Urinary bladder (tissue), 4 donors: ENCODE measurements around the gene USP15. TPM values are rescaled to one million over a fixed set of nuclear protein-coding genes. Genes with fewer than 3 reads are reported as not detected.

Source experiments
- DNase-seq: peaks from one replicate; pipeline ENCODE4 v3.0.0-alpha.2; 2015; ENCODE audit errors: extremely low spot score
- H3K27ac ChIP-seq: one replicate; pipeline ENCODE4 v1.5.1; 2013; ENCODE audit warnings: low read depth, mild to moderate bottlenecking, moderate library complexity
- H3K36me3 ChIP-seq: one replicate; pipeline ENCODE4 v1.6.1; 2013; ENCODE audit warnings: mild to moderate bottlenecking, moderate library complexity; ENCODE audit not compliant: insufficient read depth
- H3K4me1 ChIP-seq: one replicate; pipeline ENCODE4 v1.6.1; 2013; ENCODE audit warnings: mild to moderate bottlenecking, moderate library complexity; ENCODE audit not compliant: insufficient read depth
- H3K4me3 ChIP-seq: one replicate; pipeline ENCODE4 v1.5.1; 2013; ENCODE audit warnings: low read depth, low read length
- WGBS: extraction: QIAGEN DNeasy Blood & Tissue Kit; methylation state at CpG from one replicate; pipeline ENCODE4 v1.1.7; 2013; 5-methylcytosine and 5-hydroxymethylcytosine counted together
- polyA plus RNA-seq: library from polyadenylated mRNA; stranded (reverse); fragments of 200-250 nt; gene quantifications from one replicate; pipeline ENCODE4 v1.2.3, GENCODE V29; 2013
- total RNA-seq: library from RNA; depleted of rRNA; stranded (reverse); fragments of >200 nt; gene quantifications from one replicate; pipeline ENCODE4 v1.2.3, GENCODE V29; 2014
- donor health status: healthy with polysubstance abuse.
- donor health status: healthy.

The USP15 gene
- total and polyA plus RNA-seq, 2 donors = 31.9 to 135 TPM

DNA sequence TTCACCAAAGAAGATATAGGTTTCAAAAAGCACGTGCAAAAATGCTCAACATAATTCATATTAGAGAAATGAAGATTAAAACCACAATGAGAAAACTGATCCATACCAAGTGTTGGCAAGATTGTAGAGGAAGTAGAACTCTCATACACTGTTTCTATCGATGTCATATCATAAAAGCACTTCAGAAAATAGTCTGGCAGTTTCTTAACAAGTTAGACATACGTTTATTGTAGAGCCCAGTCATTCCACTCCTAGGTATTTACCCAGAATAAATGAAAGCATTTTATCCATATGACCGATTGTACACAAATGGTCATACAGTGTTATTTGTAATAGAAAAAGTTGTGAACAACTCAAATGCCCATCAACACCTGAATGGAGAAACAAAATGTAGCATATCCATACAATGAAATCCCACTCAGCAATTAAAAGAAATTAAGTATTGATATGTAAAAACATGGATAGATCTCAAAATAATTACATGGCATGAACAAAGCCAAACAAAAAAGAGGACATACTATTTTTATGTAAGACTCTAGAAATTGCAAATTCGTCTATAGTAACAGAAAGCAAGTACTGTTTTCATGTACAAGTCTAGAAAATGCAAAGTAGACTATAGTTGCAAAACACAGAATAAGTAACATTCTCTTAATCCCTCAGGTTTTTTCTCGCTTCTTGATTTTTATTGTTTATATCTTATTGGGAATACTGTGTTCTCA lies 41.0 kb downstream of the USP15 start:
- Histone ChIP-seq H3K4me1 (no peaks in the 10 kb centered on the region), H3K27ac (no peak overlapping the region), H3K4me3 (no peak overlapping the region), H3K36me3 (peaks cover 6% of the 10 kb centered on the region)
- WGBS = 83% methylated on average over 6 of the region's 6 CpGs
- no peak for DNase-seq

GRCh38 chr12:62301799-62302133 lies 41.6 kb downstream of the USP15 start:
- no peak overlapping the region for H3K27ac ChIP-seq
- DNase-seq = no peak
- no peak overlapping the region for H3K4me3 ChIP-seq
- H3K36me3 ChIP-seq = peaks cover 6% of the 10 kb centered on the region
- WGBS = 97% methylated on average over 1 of the region's 1 CpG
- no peaks in the 10 kb centered on the region for H3K4me1 ChIP-seq

- H3K27ac ChIP-seq = no peak overlapping the region
- WGBS = 98% methylated on average over 3 of the region's 3 CpGs
- peaks cover 8% of the 10 kb centered on the region for H3K36me3 ChIP-seq
- no peaks in the 10 kb centered on the region for H3K4me1 ChIP-seq
- DNase-seq = no peak
- no peak overlapping the region for H3K4me3 ChIP-seq
Measured at GRCh38 chr12:62304560-62304959, 44.4 kb downstream of the USP15 start.

GRCh38 chr12:62305778-62306177 lies 45.6 kb downstream of the USP15 start:
- peaks cover 8% of the 10 kb centered on the region for H3K36me3 ChIP-seq
- DNase-seq = no peak
- no peaks in the 10 kb centered on the region for H3K4me1 ChIP-seq
- 98% methylated on average over 8 of the region's 8 CpGs for WGBS
- H3K4me3 ChIP-seq = no peak overlapping the region
- H3K27ac ChIP-seq = no peak overlapping the region

DNA sequence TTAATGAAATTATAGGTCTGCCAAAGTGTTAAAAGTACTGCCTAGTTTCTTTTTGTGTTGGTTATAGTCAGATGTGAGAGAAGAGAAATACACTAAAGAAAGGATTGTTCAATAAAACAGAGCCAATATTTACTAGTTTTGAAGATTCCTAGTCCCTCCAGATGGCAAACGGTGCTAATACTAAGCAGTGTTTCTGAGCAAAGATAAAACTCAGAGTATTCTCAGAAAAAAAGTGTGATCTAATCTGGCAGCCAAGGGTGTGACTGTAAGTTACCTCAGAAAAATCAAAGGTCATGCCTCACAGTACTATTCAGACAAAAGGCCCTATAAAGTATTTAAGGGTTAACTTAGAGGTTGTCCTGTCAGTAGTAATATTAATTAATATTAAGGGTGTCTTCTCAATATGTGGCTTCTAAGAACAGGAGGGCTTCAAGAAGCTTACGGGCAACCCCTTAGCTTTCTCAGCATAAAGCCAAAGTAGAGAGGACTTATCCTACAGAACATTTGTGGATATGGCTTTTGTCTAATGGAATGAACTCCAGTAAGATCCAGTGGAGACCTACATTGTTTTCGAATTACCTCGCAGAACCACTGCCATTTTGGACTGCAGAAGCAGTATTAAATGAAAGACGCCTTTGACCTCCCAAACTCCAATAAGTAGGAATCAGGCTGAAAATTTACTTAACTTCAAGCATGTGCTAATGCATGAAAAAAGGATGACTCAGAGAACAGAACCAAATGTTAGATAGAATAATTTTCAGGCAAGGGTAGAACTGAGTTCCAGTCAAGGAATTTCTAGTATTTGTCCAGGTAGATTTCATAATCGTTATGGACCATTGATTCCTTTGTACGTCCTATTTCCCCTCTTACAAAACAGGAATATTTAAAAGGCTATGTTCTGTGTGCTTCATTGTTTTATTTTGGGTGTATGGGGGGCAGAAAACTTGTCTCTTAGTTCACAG lies 46.6 kb downstream of the USP15 start:
- no peak overlapping the region for H3K27ac ChIP-seq
- no peak for DNase-seq
- no peaks in the 10 kb centered on the region for H3K4me1 ChIP-seq
- H3K4me3 ChIP-seq = no peak overlapping the region
- WGBS = 98% methylated on average over 7 of the region's 7 CpGs
- peaks cover 8% of the 10 kb centered on the region for H3K36me3 ChIP-seq

- 98% methylated on average over 3 of the region's 3 CpGs for WGBS
- Histone ChIP-seq H3K4me3 (no peak overlapping the region), H3K36me3 (peaks cover 8% of the 10 kb centered on the region), H3K27ac (no peak overlapping the region), H3K4me1 (no peaks in the 10 kb centered on the region)
- no peak for DNase-seq
Measured at GRCh38 chr12:62308201-62308600, 48.0 kb downstream of the USP15 start.

DNA sequence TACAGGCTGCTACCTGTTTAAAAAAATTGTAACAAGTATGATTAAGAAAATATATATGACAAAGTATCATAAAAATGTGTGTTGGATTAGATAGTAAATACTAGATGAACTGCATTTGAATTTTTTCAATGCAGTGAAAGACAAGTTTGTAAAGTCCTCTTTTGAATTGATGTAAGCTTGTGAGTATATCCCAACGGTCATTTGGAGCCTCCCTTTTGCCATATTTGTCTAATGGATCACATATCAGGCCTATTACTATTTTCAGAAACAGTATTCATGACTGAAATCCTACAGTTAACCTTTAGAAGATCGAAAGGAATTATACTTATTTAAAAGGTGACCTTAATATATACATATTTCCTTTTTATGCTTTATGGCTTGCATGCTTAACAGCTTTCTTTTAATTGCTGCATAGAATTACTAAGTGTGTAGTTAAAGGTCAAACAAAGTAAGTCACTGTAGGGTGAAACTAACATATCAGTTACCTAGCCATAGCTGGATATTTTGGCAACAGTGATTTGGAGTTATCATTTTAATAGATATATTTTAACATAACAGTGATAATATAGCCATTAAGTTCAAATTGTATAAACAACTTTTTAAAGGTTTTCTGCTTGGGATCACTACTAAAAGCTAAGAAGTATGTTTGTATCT lies 53.6 kb downstream of the USP15 start:
- no peak for DNase-seq
- no peak overlapping the region for H3K4me3 ChIP-seq
- peaks cover 2% of the 10 kb centered on the region for H3K36me3 ChIP-seq
- H3K4me1 ChIP-seq = no peaks in the 10 kb centered on the region
- WGBS = 45% methylated on average over 2 of the region's 2 CpGs
- H3K27ac ChIP-seq = no peak overlapping the region

DNA sequence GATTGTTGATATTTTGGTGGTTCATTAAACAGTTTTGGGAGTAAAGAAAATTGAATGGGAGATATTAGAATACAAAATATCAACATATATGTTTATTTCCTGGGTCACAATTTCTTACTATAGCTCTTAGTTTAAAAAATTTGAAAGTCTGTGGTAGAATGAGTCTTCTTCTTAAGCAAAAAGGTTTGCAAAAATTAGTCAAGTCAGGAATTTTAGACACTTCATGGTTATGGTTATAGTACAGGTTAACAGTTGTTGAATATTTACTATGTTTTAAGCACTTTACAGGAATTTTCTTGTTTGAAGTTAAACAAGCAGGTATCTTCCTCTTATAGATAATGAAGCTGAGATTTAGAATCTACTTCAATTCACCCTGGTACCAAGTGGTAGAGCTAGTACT lies 56.8 kb downstream of the USP15 start:
- no peaks in the 10 kb centered on the region for H3K4me1 ChIP-seq
- no peak for DNase-seq
- no peak overlapping the region for H3K27ac ChIP-seq
- no peak overlapping the region for H3K4me3 ChIP-seq
- H3K36me3 ChIP-seq = peaks cover 2% of the 10 kb centered on the region

DNA sequence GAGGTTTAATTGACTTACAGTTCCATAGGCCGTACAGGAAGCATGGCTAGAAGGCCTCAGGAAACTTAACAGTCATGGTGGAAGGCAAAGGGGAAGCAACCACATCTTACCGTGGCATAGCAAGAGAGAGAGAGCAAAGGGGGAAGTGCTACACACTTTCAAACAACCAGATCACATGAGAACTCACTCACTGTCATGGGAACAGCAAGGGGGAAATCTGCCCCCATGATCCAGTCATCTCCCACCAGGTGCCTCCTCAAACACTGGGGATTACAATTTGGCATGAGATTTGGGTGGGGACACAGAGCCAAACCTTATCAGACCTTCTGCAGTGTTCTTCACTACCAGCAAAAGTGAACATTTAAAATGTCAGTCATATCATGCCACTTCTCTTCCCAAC lies 58.9 kb downstream of the USP15 start:
- H3K4me1 ChIP-seq = no peaks in the 10 kb centered on the region
- no peak overlapping the region for H3K4me3 ChIP-seq
- H3K27ac ChIP-seq = no peak overlapping the region
- no peak for DNase-seq
- H3K36me3 ChIP-seq = peaks cover 3% of the 10 kb centered on the region
- WGBS = 94% methylated on average over 2 of the region's 2 CpGs

- H3K4me3 ChIP-seq = no peak overlapping the region
- 96% methylated on average over 3 of the region's 3 CpGs for WGBS
- no peaks in the 10 kb centered on the region for H3K4me1 ChIP-seq
- no peak overlapping the region for H3K27ac ChIP-seq
- H3K36me3 ChIP-seq = peaks cover 3% of the 10 kb centered on the region
- no peak for DNase-seq
Measured at GRCh38 chr12:62320054-62320453, 59.9 kb downstream of the USP15 start.

DNA sequence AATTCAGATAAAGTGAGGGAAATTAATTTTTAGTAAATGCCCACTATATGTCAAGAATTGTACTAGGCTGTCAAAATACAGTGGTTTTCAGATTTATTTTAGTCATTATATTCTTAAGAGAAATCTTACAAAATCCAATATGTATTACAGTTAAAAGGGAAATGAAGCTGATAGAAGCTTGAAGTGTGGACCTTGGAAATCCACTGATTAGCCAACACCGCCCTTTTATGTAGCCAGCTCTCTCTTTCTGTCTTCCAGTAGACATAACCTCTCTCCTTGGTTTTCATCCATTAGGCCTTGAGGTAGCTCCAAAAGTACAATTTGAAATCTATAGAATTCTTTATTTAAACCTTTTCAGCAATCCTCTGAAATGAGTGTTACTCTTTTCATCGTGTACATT lies 63.2 kb downstream of the USP15 start:
- Histone ChIP-seq H3K4me1 (no peaks in the 10 kb centered on the region), H3K4me3 (no peak overlapping the region), H3K36me3 (peaks cover 2% of the 10 kb centered on the region), H3K27ac (no peak overlapping the region)
- 98% methylated on average over 2 of the region's 2 CpGs for WGBS
- DNase-seq = no peak

GRCh38 chr12:62328296-62328921 lies 68.2 kb downstream of the USP15 start:
- WGBS = 84% methylated on average over 1 of the region's 1 CpG
- no peaks in the 10 kb centered on the region for H3K4me1 ChIP-seq

GRCh38 chr12:62331306-62331705 lies 71.1 kb downstream of the USP15 start:
- 90% methylated on average over 1 of the region's 1 CpG for WGBS

More at GRCh38 chr12:62328296-62328921, 68.2 kb downstream of the USP15 start:
- Histone ChIP-seq H3K4me3 (no peak overlapping the region), H3K27ac (no peak overlapping the region), H3K36me3 (no peaks in the 10 kb centered on the region)
- no peak for DNase-seq

More at GRCh38 chr12:62331306-62331705, 71.1 kb downstream of the USP15 start:
- H3K36me3 ChIP-seq = no peaks in the 10 kb centered on the region
- H3K4me1 ChIP-seq = no peaks in the 10 kb centered on the region
- DNase-seq = no peak
- no peak overlapping the region for H3K27ac ChIP-seq
- no peak overlapping the region for H3K4me3 ChIP-seq
